ENCODE results near the gene PAK1. TPM values are rescaled to one million over a fixed set of nuclear protein-coding genes. Genes with fewer than 3 reads are reported as not detected.

Gene PAK1
- total RNA-seq, 2 donors from 2014 or later = 24.1 to 46.5 TPM

GRCh38 chr11:77347948-77348347 is 125.9 kb downstream of the PAK1 start:
- peaks cover 4% of the 10 kb centered on the region for H3K36me3 Mint-ChIP-seq
- H3K4me1 Mint-ChIP-seq (ENCODE audit: low read depth in 2 of 2) = no peaks in the 10 kb centered on the region
- no peak overlapping the region for H3K4me3 Mint-ChIP-seq
- H3K9me3 Mint-ChIP-seq = no peaks in the 10 kb centered on the region
- H3K27ac Mint-ChIP-seq = no peak overlapping the region
- ATAC-seq (no peak), DNase-seq (ENCODE audit: low spot score) (no peak)
- H3K27me3 Mint-ChIP-seq = no peaks in the 10 kb centered on the region

- H3K4me1 Mint-ChIP-seq (ENCODE audit: low read depth in 2 of 2) = no peaks in the 10 kb centered on the region
- no peak for DNase-seq (ENCODE audit: low spot score)
These were observed 126.8 kb downstream of the PAK1 start for GRCh38 chr11:77346906-77347603.

GRCh38 chr11:77345621-77346020 is 128.3 kb downstream of the PAK1 start:
- H3K9me3 Mint-ChIP-seq = no peaks in the 10 kb centered on the region
- ATAC-seq (no peak), DNase-seq (ENCODE audit: low spot score) (no peak)
- H3K27me3 Mint-ChIP-seq = no peaks in the 10 kb centered on the region
- no peak overlapping the region for H3K4me3 Mint-ChIP-seq
- no peak overlapping the region for H3K27ac Mint-ChIP-seq
- H3K36me3 Mint-ChIP-seq = peaks cover 7% of the 10 kb centered on the region
- H3K4me1 Mint-ChIP-seq (ENCODE audit: low read depth in 2 of 2) = no peaks in the 10 kb centered on the region

More at GRCh38 chr11:77346906-77347603, 126.8 kb downstream of the PAK1 start:
- H3K36me3 Mint-ChIP-seq = peaks cover 4% of the 10 kb centered on the region
- H3K27me3 Mint-ChIP-seq = no peaks in the 10 kb centered on the region
- no peaks in the 10 kb centered on the region for H3K9me3 Mint-ChIP-seq
- ATAC-seq = no peak
- H3K27ac Mint-ChIP-seq = no peak overlapping the region
- H3K4me3 Mint-ChIP-seq = no peak overlapping the region

GRCh38 chr11:77340501-77340900 is 133.4 kb downstream of the PAK1 start:
- Mint-ChIP-seq H3K9me3 (no peaks in the 10 kb centered on the region), H3K4me3 (no peak overlapping the region), H3K27ac (no peak overlapping the region), H3K27me3 (no peaks in the 10 kb centered on the region), H3K36me3 (peaks cover 8% of the 10 kb centered on the region), H3K4me1 (ENCODE audit: low read depth in 2 of 2) (no peaks in the 10 kb centered on the region)
- no peak for ATAC-seq
- DNase-seq (ENCODE audit: low spot score) = no peak

- no peak for DNase-seq (ENCODE audit: low spot score)
- Mint-ChIP-seq H3K4me3 (no peak overlapping the region), H3K9me3 (no peaks in the 10 kb centered on the region), H3K27ac (no peak overlapping the region), H3K36me3 (peaks cover 10% of the 10 kb centered on the region), H3K27me3 (no peaks in the 10 kb centered on the region), H3K4me1 (ENCODE audit: low read depth in 2 of 2) (peaks cover 0 to 2% of the 10 kb centered on the region in 2 donors)
- no peak for ATAC-seq
These were observed 141.6 kb downstream of the PAK1 start for GRCh38 chr11:77332259-77332658.

GRCh38 chr11:77325159-77325558 is 148.7 kb downstream of the PAK1 start:
- Mint-ChIP-seq H3K9me3 (peaks cover 3% of the 10 kb centered on the region), H3K27ac (no peak overlapping the region), H3K36me3 (peaks cover 16% of the 10 kb centered on the region), H3K4me3 (no peak overlapping the region), H3K4me1 (ENCODE audit: low read depth in 2 of 2) (peaks cover 0 to 2% of the 10 kb centered on the region in 2 donors), H3K27me3 (no peaks in the 10 kb centered on the region)
- DNase-seq (ENCODE audit: low spot score) = no peak
- no peak for ATAC-seq

GRCh38 chr11:77324508-77324907 is 149.4 kb downstream of the PAK1 start:
- no peak overlapping the region for H3K27ac Mint-ChIP-seq
- DNase-seq (ENCODE audit: low spot score) = no peak

GRCh38 chr11:77322926-77323590 is 150.8 kb downstream of the PAK1 start:
- no peak for ATAC-seq
- Mint-ChIP-seq H3K4me1 (ENCODE audit: low read depth in 2 of 2) (no peaks in the 10 kb centered on the region), H3K4me3 (no peak overlapping the region), H3K9me3 (peaks cover 3% of the 10 kb centered on the region), H3K36me3 (peaks cover 6% of the 10 kb centered on the region), H3K27me3 (no peaks in the 10 kb centered on the region), H3K27ac (no peak overlapping the region)
- DNase-seq (ENCODE audit: low spot score) = no peak

More at GRCh38 chr11:77324508-77324907, 149.4 kb downstream of the PAK1 start:
- Mint-ChIP-seq H3K36me3 (peaks cover 16% of the 10 kb centered on the region), H3K4me1 (ENCODE audit: low read depth in 2 of 2) (peaks cover 0 to 2% of the 10 kb centered on the region in 2 donors), H3K4me3 (no peak overlapping the region), H3K27me3 (no peaks in the 10 kb centered on the region), H3K9me3 (peaks cover 3% of the 10 kb centered on the region)
- ATAC-seq = no peak

GRCh38 chr11:77322506-77322905 is 151.4 kb downstream of the PAK1 start:
- no peak for ATAC-seq
- H3K4me1 Mint-ChIP-seq (ENCODE audit: low read depth in 2 of 2) = no peaks in the 10 kb centered on the region
- peaks cover 3% of the 10 kb centered on the region for H3K9me3 Mint-ChIP-seq
- no peak for DNase-seq (ENCODE audit: low spot score)
- H3K4me3 Mint-ChIP-seq = no peak overlapping the region
- H3K27me3 Mint-ChIP-seq = no peaks in the 10 kb centered on the region
- no peak overlapping the region for H3K27ac Mint-ChIP-seq
- peaks cover 6% of the 10 kb centered on the region for H3K36me3 Mint-ChIP-seq

GRCh38 chr11:77320351-77320750 is 153.5 kb downstream of the PAK1 start:
- Mint-ChIP-seq H3K27ac (no peak overlapping the region), H3K27me3 (peaks cover 6 to 9% of the 10 kb centered on the region in 2 donors), H3K4me3 (no peak overlapping the region), H3K4me1 (ENCODE audit: low read depth in 2 of 2) (no peaks in the 10 kb centered on the region), H3K9me3 (no peaks in the 10 kb centered on the region), H3K36me3 (no peaks in the 10 kb centered on the region)
- DNase-seq (ENCODE audit: low spot score) (no peak), ATAC-seq (no peak)

GRCh38 chr11:77318600-77318999 is 155.3 kb downstream of the PAK1 start:
- Mint-ChIP-seq H3K9me3 (no peaks in the 10 kb centered on the region), H3K27me3 (peaks cover 6 to 9% of the 10 kb centered on the region in 2 donors), H3K36me3 (no peaks in the 10 kb centered on the region), H3K27ac (no peak overlapping the region), H3K4me1 (ENCODE audit: low read depth in 2 of 2) (no peaks in the 10 kb centered on the region), H3K4me3 (no peak overlapping the region)
- ATAC-seq (no peak), DNase-seq (ENCODE audit: low spot score) (no peak)

GRCh38 chr11:77316733-77317342 is 157.1 kb downstream of the PAK1 start:
- H3K27me3 Mint-ChIP-seq = peaks cover 9% of the 10 kb centered on the region in 2 donors
- no peak overlapping the region for H3K4me3 Mint-ChIP-seq
- ATAC-seq (no peak), DNase-seq (ENCODE audit: low spot score) (no peak)
- no peaks in the 10 kb centered on the region for H3K4me1 Mint-ChIP-seq (ENCODE audit: low read depth in 2 of 2)
- H3K27ac Mint-ChIP-seq = no peak overlapping the region
- H3K9me3 Mint-ChIP-seq = no peaks in the 10 kb centered on the region
- H3K36me3 Mint-ChIP-seq = no peaks in the 10 kb centered on the region

GRCh38 chr11:77312107-77312506 is 161.8 kb downstream of the PAK1 start:
- peaks cover 20 to 26% of the 10 kb centered on the region in 2 donors for H3K27me3 Mint-ChIP-seq

GRCh38 chr11:77311701-77312100 is 162.2 kb downstream of the PAK1 start:
- H3K4me3 Mint-ChIP-seq = no peak overlapping the region
- H3K36me3 Mint-ChIP-seq = no peaks in the 10 kb centered on the region
- no peaks in the 10 kb centered on the region for H3K9me3 Mint-ChIP-seq
- ATAC-seq (no peak), DNase-seq (ENCODE audit: low spot score) (no peak)
- no peak overlapping the region for H3K27ac Mint-ChIP-seq
- peaks cover 20 to 26% of the 10 kb centered on the region in 2 donors for H3K27me3 Mint-ChIP-seq
- no peaks in the 10 kb centered on the region for H3K4me1 Mint-ChIP-seq (ENCODE audit: low read depth in 2 of 2)

More at GRCh38 chr11:77312107-77312506, 161.8 kb downstream of the PAK1 start:
- Mint-ChIP-seq H3K9me3 (no peaks in the 10 kb centered on the region), H3K4me3 (no peak overlapping the region), H3K4me1 (ENCODE audit: low read depth in 2 of 2) (no peaks in the 10 kb centered on the region), H3K36me3 (no peaks in the 10 kb centered on the region), H3K27ac (no peak overlapping the region)
- ATAC-seq (no peak), DNase-seq (ENCODE audit: low spot score) (no peak)
